HG02610 (cell line): ENCODE results near the gene ATP9B.
"Not testable (repeated sequence)": the region's sequence is repeated elsewhere in the genome, so short reads cannot be mapped to it uniquely, and the experiment has no call there.

Experiments
- ATAC-seq: cut with Tn5 transposase; IDR thresholded peaks from one replicate; pipeline ENCODE4 v1.9.1; 2021; ENCODE audit warnings: mild to moderate bottlenecking, moderate library complexity; ENCODE audit not compliant: unreplicated experiment

The ATP9B gene

GRCh38 chr18:79071503-79072210 is 2.5 kb downstream of the ATP9B start:
- ATAC-seq = no peak

GRCh38 chr18:79072655-79073054 is 3.5 kb downstream of the ATP9B start:
- not testable (repeated sequence) for ATAC-seq

DNA sequence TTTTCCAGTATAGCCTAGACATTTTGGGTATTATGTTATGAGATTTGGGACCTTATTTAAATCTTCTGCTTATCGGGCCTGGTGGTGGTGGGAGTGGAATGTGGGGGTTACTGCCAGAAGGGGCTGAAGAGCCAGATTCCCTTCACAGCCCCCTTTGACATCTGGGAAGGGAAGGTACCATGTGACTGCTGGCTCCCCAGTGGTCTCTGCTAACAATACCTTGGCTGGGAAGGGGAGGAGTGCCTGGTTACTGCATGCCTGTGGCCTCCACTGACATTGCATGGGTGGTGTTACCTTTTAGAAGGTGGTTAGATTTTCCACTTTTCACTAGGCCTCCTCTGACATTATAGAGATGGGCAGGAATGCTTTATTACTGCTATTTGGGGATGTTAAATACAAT is 8.0 kb downstream of the ATP9B start:
- no peak for ATAC-seq

- ATAC-seq = not testable (repeated sequence)
Observed at GRCh38 chr18:79078791-79079190, 9.6 kb downstream of the ATP9B start.

- ATAC-seq = no peak
Observed at GRCh38 chr18:79092874-79093273, 23.7 kb downstream of the ATP9B start.

DNA sequence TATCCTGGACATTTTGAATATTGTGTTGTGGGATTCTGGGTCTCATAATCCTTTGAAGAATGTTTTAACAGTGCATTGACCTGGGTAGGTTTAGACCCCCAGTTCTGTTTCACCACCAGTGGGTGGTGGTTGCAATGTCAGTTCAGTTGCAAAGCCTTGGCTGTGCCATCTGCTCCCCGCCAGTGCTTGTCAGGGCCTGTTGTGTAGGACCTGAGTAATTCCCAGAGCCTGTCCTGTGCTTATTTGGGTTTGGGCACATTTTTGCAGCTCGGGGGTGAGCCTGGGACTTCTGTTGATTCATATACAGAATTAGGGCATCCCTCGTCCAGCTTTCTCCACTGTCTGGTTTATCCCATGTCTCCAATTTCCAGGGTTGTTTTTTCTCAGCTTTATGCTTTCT is 24.8 kb downstream of the ATP9B start:
- no peak for ATAC-seq

DNA sequence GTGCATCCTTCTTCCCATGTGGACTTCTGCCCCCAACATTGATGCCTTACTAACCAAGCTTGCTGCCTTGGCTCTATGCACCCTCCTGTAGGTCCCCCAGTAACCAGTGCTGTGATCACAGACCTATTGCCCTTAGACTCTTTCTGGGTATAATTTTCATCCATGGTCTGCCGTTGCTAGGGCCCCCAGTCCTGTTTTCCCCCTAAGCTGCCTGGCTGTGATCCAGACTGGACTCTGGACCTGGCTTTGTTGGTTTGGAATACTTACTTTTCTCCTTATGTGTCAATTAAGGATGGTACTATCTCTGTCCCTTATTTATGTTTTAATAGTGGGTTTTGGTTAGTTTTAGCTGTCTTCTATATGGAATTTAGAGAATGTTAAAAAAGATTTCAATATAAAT is 26.0 kb downstream of the ATP9B start:
- no peak for ATAC-seq

DNA sequence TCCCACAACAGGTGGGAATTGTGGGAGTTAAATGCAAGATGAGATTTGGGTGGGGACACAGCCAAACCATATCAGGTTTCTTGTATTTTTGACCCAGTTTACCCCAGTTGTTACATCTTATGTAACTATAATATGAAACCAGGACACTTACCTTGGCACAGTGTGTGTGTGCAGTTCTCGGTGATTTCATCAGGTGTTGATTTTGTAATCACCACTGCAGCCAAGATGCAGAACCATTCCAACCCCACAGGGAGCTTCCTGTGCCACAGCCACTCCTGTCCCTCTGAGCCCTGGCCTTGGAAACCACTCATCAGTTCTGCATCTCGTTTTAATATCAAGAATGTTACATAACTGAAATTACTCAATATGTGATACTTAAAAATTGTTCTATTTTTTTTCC is 31.8 kb downstream of the ATP9B start:
- no peak for ATAC-seq

DNA sequence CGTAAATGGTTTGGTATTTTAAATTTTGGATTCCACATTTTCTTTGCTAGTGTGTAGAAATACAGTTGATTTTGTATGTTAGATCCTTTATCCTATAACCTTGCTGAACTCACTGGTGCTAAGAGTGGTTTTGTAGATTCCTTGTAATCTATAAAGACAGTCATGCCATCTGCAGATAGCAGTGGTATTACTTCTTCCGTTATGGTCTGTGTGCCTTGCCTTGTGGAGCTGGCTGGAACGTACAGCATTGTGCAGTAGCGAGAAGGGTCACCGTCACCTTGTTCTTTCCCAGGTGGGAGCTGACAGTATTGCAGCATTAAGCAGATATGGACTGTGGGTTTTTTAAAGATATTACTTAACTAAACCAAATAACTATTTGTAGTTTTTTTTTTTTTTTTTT is 33.7 kb downstream of the ATP9B start:
- no peak for ATAC-seq

- ATAC-seq = no peak
Observed at GRCh38 chr18:79104137-79104536, 34.9 kb downstream of the ATP9B start.

- ATAC-seq = no peak
Observed at GRCh38 chr18:79105455-79105854, 36.3 kb downstream of the ATP9B start.

- ATAC-seq = no peak
Observed at GRCh38 chr18:79106084-79106483, 36.9 kb downstream of the ATP9B start.

DNA sequence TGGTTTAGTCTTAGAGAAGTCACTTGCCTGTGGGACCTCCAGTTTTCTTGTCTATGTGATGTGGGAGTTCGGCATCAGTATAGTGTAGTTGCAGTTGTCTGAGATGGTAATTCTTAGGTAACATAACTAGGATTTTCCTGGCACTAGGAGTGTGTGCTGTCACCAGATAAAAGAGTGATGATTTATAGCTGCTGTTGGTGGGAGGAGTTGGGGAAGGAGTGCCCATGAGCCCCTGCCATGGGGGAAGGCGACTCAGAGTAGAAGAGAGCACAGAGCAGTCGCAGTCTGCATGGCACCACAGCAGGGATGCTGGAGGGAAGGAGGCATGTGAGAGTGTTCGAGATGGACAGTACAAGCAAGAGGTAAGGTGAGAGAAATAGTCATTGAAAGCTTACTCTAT is 38.7 kb downstream of the ATP9B start:
- ATAC-seq = no peak

DNA sequence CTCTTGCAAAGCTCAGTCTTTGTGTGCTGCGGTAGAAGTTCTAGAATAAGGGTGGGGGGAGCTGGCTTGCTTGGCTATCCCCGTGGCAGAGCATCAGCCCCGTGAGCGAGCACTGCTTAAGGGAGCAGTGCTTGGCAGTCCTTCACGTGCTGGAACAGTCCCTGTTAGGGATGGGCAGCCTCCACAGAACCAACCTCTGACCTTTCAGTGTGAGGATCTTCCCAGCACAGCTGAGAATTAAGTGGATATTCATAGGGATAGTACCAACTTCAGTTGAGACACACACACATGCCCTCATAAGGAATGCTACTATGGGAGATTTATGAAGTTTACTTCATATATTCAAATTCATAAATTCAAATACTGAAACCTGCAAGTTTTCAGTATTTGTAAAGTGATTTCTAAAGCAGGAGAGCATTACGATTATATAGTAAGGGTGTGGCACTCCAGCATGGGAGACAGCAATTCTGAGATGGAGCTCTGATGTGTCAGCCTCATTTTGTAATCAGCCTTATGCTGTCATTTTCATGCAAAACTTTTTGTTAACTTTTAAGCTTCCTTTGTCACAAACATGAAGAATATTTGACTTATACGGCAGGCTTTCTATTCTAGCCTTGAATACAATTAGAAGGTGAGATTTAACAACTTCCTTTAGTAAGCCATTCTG is 39.5 kb downstream of the ATP9B start:
- no peak for ATAC-seq

GRCh38 chr18:79111483-79111882 is 42.3 kb downstream of the ATP9B start:
- ATAC-seq = no peak

DNA sequence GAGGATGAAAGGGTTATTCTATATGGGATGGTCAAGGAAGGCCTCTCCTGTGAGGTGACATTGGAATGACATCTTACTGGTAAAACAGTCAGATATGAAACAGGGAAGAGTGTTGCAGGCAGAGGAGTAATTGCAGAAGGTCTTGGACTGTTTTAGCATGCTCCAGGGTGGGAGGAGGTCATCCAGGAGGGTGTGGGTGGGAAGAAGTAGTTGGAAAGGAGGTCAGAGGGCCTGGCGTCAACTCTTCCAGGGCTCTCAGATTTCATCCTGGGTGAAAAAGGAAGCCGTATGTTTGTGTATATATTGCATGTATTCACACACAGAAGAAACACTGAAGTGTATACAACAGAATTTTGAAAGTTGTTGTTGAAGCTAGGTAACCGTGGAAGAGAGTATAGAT is 48.2 kb downstream of the ATP9B start:
- no peak for ATAC-seq

GRCh38 chr18:79117788-79118187 is 48.6 kb downstream of the ATP9B start:
- ATAC-seq = no peak

DNA sequence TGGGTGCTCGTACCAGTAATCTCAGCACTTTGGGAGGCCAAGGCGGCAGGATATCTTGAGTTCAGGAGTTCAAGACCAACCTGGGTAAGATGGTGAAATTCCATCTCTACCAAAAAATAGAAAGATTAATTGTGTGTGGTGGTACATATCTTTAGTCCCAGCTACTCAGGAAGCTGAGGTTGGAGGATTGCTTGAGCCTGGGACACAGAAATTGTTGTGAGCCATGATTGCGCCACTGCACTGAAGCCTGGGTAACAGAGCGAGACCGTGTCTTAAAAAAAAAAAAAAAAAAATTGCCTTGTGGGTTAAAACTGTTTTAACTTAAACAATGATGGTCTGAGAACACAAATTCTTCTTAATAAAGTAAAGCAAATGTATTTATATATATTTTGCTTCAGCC is 49.6 kb downstream of the ATP9B start:
- no peak for ATAC-seq

DNA sequence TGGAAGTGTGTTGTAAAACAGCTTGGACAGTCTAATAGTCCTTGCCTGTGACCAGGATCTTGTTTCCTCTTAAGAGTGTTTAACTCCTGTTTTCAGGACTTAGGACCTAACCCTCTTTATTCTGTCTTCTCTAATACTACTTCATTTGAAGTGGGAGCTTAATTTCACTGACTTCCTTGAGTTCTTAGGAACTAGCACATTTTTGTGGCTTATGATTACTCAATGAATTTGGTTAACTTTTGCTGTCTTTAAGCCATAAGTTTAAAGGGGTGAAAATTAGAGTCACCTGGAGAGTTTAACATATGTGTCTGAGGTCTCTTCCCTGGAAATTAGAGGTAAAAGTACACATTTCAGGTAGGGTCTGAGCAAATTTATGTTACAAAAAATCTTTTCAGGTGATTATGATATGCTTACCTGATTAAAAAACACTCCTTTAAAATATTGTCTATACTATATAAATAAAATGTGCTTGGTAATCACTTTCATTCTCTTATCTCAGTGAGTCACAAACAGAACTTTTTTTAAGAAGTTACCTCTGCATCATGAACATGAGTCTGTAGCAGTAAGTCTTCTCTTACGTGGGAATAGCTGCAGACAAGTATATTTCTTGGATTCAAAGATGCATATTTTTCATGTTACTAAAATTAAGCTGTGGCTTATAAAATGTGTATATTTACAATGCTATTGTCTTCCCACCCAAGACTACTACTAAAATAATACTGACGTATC is 52.7 kb downstream of the ATP9B start:
- no peak for ATAC-seq

GRCh38 chr18:79123948-79124347 is 54.8 kb downstream of the ATP9B start:
- ATAC-seq = no peak

DNA sequence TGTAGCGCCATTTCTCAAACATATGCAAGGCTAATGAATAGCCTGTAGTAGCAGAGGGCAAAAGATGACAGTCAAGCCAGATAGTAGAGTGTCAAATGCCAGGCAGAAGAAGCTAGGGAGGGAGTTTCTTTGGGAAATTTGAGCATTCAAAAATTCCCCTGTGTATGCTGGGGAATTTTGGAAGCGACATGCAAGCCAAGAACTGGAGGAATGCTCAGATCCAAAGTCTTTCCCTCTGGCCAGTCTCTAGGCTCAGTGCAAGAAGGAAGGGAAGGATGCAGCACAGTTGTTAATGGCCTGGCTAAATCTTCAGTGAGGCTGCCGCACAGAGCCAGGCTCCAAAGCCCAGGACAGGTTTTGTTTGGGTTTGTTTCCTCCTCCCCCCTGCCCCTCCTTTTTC is 59.9 kb downstream of the ATP9B start:
- no peak for ATAC-seq

GRCh38 chr18:79133724-79134123 is 64.5 kb downstream of the ATP9B start:
- no peak for ATAC-seq
